Central memory CD8-positive, alpha-beta T cell (primary cell): Measurements from ENCODE around the gene METTL1.

Source experiments
- ATAC-seq: fragments of 150-1000 bp; cut with Tn5 transposase; replicated peaks from 2 replicates; pipeline ENCODE4 v1.10.0; 2022; ENCODE audit warnings: mild to moderate bottlenecking, moderate FRiP score, moderate number of reproducible peaks; ENCODE audit not compliant: poor library complexity, severe bottlenecking; ENCODE audit errors: extremely low read depth
- DNase-seq, 2 donors: peaks; one replicate each; pipeline ENCODE4 v3.0.0; 2021; ENCODE audit warnings: low spot score in 2 of 2
- H3K27ac Mint-ChIP-seq: one replicate; pipeline ENCODE4 v1.8.0; 2022; ENCODE audit warnings: low read depth, mild to moderate bottlenecking, moderate library complexity, mixed read lengths
- H3K27me3 Mint-ChIP-seq: one replicate; pipeline ENCODE4 v1.8.0; 2022; ENCODE audit warnings: mixed read lengths
- H3K36me3 Mint-ChIP-seq: one replicate; pipeline ENCODE4 v1.8.0; 2022; ENCODE audit warnings: mild to moderate bottlenecking, moderate library complexity, mixed read lengths; ENCODE audit not compliant: insufficient read depth
- H3K4me1 Mint-ChIP-seq: one replicate; pipeline ENCODE4 v1.8.0; 2022; ENCODE audit warnings: mixed read lengths
- H3K4me3 Mint-ChIP-seq: one replicate; pipeline ENCODE4 v1.8.0; 2022; ENCODE audit warnings: mild to moderate bottlenecking, moderate library complexity, mixed read lengths
- H3K9me3 Mint-ChIP-seq: one replicate; pipeline ENCODE4 v1.8.0; 2022; ENCODE audit warnings: mixed read lengths

The METTL1 gene

DNA sequence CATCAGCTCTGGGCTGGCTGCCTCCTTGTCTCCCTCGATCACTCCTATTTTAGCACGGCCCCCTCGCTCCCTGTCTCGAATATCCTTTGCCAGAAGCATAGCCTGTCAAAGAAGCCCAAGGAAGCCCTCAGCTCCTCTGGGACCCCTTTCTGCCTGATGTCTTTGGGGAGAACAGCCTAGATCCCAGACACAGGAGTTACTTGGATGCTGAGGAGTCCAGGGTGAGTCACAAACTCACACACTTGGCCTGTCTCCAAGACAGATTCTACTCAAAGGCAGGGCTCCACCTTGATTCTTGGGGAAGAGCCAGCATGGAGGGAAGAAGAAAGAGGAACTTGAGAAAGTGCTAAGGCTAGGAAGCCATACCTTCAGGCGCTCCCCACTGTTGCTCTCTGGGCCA lies 38.5 kb upstream of the METTL1 start:
- H3K36me3 Mint-ChIP-seq, result peaks cover 3% of the 10 kb centered on the region
- no peak overlapping the region for H3K27ac Mint-ChIP-seq
- no peaks in the 10 kb centered on the region for H3K27me3 Mint-ChIP-seq
- no peaks in the 10 kb centered on the region for H3K9me3 Mint-ChIP-seq
- ATAC-seq (no peak), DNase-seq (no peak)
- H3K4me3 Mint-ChIP-seq, result no peak overlapping the region
- H3K4me1 Mint-ChIP-seq, result no peaks in the 10 kb centered on the region

DNA sequence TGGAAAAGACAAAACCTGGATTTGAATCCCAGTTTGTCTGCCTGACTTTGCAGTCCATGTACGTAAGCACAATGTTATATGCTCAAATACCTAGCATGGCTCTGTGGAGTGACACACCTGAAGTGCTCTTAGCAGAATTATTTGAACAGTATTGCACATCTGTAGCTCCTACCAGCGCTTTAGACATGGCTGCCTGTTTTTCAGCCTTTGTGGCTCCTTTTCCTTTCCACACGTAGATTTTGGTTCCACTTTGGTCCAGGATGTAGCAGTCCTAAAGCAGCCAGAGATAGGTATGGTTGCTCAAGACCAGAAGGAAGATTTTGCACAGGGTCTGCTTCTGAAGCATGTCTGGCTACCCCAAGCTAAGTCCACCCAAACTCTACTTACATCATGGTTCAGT lies 37.5 kb upstream of the METTL1 start:
- no peak for ATAC-seq
- Mint-ChIP-seq H3K27me3 (no peaks in the 10 kb centered on the region), H3K9me3 (no peaks in the 10 kb centered on the region), H3K4me1 (no peaks in the 10 kb centered on the region), H3K36me3 (peaks cover 2% of the 10 kb centered on the region), H3K4me3 (no peak overlapping the region), H3K27ac (no peak overlapping the region)
- no peak for DNase-seq

DNA sequence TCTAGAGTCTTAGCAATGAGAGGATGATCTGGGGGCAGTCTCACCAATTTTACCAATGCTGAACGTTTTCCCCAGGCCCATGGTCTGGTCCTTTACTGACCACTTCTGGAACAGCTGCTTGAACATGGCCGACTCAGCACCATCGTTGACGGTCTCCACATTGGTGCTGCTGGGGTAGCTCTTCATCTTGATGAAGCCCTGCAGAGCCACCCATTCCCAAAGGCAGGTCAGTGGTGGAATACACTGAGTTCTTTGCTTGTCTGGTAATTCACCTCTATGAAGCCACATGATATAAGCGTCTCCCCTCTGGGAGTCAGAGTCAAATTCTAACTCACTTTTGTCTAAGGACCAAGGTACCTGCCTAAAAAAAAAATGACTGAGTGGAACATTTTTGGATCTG lies 36.4 kb upstream of the METTL1 start:
- Mint-ChIP-seq H3K4me3 (no peak overlapping the region), H3K4me1 (no peaks in the 10 kb centered on the region), H3K9me3 (no peaks in the 10 kb centered on the region), H3K36me3 (peaks cover 2% of the 10 kb centered on the region), H3K27ac (no peak overlapping the region), H3K27me3 (no peaks in the 10 kb centered on the region)
- ATAC-seq, result no peak
- no peak for DNase-seq

DNA sequence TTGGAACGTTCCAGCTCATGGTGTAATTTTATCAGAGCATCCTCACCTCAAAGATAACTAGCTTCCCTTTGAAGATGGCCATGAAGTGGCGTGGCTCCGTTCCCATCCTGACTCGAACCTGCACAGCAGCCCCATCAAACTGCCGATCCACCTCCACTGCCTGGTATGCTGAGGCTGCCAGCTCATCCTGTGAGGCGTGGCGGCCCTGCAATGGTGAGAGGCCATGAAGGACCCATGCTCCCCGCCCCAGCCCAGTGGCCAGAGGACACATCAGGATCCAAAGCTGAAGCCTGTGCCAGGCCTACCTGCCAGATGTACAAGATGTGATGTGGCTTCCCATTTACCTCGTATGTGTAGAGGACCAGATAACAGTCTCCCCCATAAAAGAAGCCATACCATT lies 35.4 kb upstream of the METTL1 start:
- Mint-ChIP-seq H3K4me1 (no peaks in the 10 kb centered on the region), H3K36me3 (peaks cover 6% of the 10 kb centered on the region), H3K9me3 (no peaks in the 10 kb centered on the region), H3K4me3 (no peak overlapping the region), H3K27me3 (no peaks in the 10 kb centered on the region), H3K27ac (no peak overlapping the region)
- no peak for ATAC-seq
- no peak for DNase-seq

DNA sequence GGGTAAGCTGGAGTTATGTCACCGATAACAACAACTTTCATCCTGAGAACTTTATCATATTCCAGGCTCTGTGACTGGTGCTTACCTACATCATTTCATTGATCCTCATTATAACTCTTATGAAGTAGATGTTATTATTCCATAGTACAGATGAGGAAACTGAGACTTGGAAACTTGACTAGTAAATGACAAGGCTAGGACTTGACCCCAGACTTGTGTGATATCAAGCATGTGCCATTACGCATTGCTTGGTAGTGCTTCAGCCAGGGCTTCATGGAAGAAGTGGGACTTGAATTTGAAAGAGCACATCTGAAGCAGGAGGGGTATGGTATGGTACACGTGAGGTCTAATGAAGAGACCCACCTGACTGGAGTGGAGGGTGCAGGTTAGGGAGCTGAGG lies 34.8 kb upstream of the METTL1 start:
- ATAC-seq (no peak), DNase-seq (no peak)
- Mint-ChIP-seq H3K27ac (no peak overlapping the region), H3K36me3 (peaks cover 6% of the 10 kb centered on the region), H3K27me3 (no peaks in the 10 kb centered on the region), H3K4me1 (no peaks in the 10 kb centered on the region), H3K9me3 (no peaks in the 10 kb centered on the region), H3K4me3 (no peak overlapping the region)

DNA sequence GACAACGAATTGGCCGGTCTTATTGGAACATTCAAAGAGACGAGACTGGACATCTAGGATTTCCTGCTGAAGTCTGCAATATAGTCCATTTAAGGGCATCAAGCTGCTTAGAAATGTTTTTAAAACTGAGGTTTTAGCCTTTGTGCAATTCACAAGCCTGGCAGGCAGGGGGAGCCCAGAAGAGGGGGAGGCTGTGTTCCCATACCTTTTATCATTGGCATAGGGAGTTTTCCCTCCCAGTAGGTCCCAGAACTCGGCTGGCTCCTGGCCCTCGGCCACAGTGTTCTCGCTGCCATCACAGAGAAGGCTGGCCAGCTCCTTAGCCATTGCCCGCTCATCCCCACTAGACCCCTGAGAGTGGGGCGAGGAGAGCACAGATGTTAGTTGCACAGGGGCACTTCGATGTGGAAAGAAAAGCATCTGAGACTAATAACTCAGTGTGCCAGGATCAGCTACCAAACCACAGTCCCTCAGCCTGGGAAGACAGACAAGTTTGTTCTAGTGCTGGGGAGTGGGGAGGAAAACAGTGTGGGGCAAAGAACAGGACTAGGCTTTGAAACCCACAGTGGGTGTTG lies 31.5 kb upstream of the METTL1 start:
- Mint-ChIP-seq H3K9me3 (no peaks in the 10 kb centered on the region), H3K4me3 (no peak overlapping the region)

DNA sequence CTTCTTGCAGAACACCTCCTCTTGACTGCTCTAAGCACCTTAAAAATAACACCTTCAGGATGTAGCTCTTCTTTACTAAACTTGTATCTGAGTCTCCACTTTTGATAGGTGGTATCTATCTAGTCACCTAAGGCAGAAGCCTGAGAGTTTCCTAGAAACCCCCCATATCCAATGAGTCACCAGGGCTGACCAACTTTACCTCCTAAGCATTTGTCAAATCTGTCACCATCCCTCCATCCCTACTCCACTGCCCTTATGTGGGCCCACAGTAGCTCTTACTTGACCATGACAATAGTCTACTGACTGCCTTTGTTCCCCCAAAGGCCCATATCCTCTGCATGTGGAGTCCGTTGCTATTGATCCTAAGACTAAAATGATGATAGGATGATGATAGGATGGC lies 30.7 kb upstream of the METTL1 start:
- Mint-ChIP-seq H3K4me1 (no peaks in the 10 kb centered on the region), H3K4me3 (no peak overlapping the region), H3K27me3 (no peaks in the 10 kb centered on the region), H3K9me3 (no peaks in the 10 kb centered on the region), H3K36me3 (peaks cover 7% of the 10 kb centered on the region), H3K27ac (no peak overlapping the region)
- ATAC-seq, result no peak
- no peak for DNase-seq

More for the DNA sequence above, 31.5 kb upstream of the METTL1 start:
- no peaks in the 10 kb centered on the region for H3K27me3 Mint-ChIP-seq
- DNase-seq, result no peak
- ATAC-seq, result no peak
- H3K36me3 Mint-ChIP-seq, result peaks cover 4% of the 10 kb centered on the region
- no peaks in the 10 kb centered on the region for H3K4me1 Mint-ChIP-seq
- H3K27ac Mint-ChIP-seq, result no peak overlapping the region

DNA sequence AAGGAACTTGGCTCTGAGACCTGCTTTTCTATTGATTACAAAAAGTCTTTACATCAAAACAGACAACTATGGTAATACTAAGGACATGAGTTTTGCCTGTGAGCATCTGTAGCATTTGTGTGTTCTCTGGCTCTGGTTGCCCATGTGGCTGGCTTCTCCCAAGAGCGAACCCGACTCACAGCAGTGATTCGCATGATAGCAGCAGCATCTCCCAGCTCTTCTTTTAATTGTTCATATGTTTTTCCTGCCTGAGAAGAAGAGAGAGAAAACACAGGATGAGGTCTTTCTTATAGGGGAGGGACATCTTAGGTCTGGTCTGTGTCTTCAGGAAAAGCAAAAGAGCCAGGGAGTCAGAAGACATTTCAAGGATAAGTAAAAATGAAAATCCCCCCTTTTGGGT lies 29.1 kb upstream of the METTL1 start:
- H3K4me3 Mint-ChIP-seq, result no peak overlapping the region
- H3K36me3 Mint-ChIP-seq, result peaks cover 17% of the 10 kb centered on the region
- H3K27me3 Mint-ChIP-seq, result no peaks in the 10 kb centered on the region
- no peak for ATAC-seq
- no peaks in the 10 kb centered on the region for H3K4me1 Mint-ChIP-seq
- no peak for DNase-seq
- no peaks in the 10 kb centered on the region for H3K9me3 Mint-ChIP-seq
- H3K27ac Mint-ChIP-seq, result no peak overlapping the region

DNA sequence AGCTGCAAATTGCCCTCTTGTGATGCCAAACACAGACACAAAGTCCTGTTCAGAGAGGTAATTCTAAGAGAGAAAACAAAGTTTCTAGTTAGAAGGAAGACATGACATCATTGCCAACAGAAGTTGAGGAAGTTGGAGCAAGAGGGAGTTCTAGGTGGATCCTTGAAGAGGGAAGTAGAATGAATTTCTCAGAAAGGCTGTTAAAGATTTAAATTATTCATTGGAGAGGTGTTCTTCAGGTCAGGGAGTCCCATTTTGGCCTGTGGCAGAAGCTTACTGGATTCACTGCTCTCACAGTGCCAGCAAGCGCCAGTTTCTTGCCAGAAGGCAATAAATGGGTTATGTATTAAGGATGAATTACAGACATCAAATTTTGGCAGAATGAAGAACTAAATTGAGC lies 26.0 kb upstream of the METTL1 start:
- no peak for ATAC-seq

DNA sequence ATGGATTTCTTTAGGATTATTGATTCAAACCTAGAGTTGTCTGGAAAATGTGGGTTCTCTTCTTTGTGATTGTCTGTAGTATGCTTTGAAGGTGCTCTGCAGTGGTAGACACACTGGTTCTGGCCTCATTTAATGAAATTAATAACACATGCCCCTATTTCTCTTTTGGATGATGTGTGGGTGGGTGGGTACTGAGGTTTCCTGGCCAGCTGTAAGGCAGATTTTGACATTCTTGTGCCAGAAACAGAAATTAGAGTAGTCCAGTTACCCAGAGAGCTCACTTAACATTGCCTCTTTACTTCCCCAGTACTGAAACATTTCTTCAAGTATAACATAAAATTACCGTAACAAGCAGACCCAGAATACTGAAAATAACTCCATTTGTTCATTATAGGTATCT lies 25.1 kb upstream of the METTL1 start:
- Mint-ChIP-seq H3K36me3 (peaks cover 37% of the 10 kb centered on the region), H3K27ac (peak overlapping the region; percentile 1), H3K4me3 (no peak overlapping the region), H3K9me3 (no peaks in the 10 kb centered on the region), H3K27me3 (no peaks in the 10 kb centered on the region), H3K4me1 (no peaks in the 10 kb centered on the region)
- no peak for ATAC-seq
- DNase-seq, result no peak

More for the DNA sequence above, 26.0 kb upstream of the METTL1 start:
- DNase-seq, result no peak
- Mint-ChIP-seq H3K4me1 (no peaks in the 10 kb centered on the region), H3K27ac (peak overlapping the region; percentile 1), H3K36me3 (peaks cover 31% of the 10 kb centered on the region), H3K4me3 (no peak overlapping the region), H3K9me3 (no peaks in the 10 kb centered on the region), H3K27me3 (no peaks in the 10 kb centered on the region)

DNA sequence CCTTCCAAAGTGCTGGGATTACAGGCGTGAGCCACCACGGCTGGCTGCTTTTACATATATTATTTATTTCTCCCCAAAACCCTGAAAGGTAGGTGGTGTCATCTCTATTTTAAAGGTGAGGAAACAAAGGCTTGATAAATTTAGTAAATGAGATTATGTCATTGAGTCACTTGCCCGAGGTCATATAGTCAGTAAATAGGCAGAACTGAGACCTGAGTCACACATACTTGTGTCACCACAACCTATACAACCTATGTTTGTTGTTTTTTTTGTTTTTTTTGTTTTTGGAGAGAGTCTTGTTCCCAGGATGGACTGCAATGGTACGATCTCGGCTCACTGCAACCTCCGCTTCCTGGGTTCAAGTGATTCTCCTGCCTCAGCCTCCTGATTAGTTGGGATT lies 23.4 kb upstream of the METTL1 start:
- H3K4me3 Mint-ChIP-seq, result no peak overlapping the region
- peaks cover 48% of the 10 kb centered on the region for H3K36me3 Mint-ChIP-seq
- DNase-seq (no peak), ATAC-seq (no peak)
- H3K27me3 Mint-ChIP-seq, result no peaks in the 10 kb centered on the region
- H3K4me1 Mint-ChIP-seq, result no peaks in the 10 kb centered on the region
- H3K27ac Mint-ChIP-seq, result no peak overlapping the region
- no peaks in the 10 kb centered on the region for H3K9me3 Mint-ChIP-seq

DNA sequence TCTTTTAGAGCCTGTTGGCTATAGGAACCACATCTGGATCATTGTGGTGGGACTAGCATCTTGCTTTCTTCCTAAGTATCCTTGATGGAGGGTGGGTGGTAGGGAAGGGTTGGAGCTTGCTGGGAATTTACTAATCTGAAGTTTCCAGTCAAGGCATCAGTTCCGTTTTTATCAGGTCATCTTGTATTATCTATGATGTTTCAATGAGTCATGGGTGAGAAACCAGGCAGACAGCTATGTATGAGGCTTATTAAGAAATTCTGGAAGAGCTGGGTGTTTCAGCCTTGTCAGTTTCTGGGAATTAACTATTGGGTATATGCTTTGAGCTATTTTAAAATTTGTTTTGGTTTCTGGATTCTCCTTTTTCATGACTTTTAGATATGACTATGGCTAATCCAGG lies 22.0 kb upstream of the METTL1 start:
- no peak for DNase-seq
- no peak overlapping the region for H3K27ac Mint-ChIP-seq

DNA sequence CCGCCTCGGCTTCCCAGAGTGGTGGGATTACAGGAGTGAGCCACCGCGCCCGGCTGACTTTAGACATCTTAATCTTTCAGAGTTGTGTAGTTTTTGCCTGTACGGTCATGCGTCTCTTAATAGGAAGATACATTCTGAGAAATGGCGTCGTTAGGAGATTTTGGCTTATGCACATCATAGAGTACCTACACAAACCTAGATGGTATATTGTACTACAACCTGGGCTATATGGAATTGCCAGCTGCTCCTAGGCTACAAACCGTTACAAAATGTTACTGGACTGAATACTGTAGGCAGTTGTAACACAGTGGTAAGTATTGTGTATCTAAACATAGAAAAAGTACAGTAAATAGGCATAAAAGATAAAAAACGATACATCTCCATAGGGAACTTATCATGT lies 12.0 kb upstream of the METTL1 start:
- Mint-ChIP-seq H3K4me3 (peak overlapping the region; percentile 96), H3K9me3 (no peaks in the 10 kb centered on the region), H3K4me1 (peaks cover 22% of the 10 kb centered on the region), H3K27me3 (no peaks in the 10 kb centered on the region), H3K27ac (no peak overlapping the region), H3K36me3 (peaks cover 36% of the 10 kb centered on the region)
- ATAC-seq, result no peak
- no peak for DNase-seq

More for the DNA sequence above, 22.0 kb upstream of the METTL1 start:
- peaks cover 58% of the 10 kb centered on the region for H3K36me3 Mint-ChIP-seq
- no peaks in the 10 kb centered on the region for H3K9me3 Mint-ChIP-seq
- no peaks in the 10 kb centered on the region for H3K4me1 Mint-ChIP-seq
- H3K4me3 Mint-ChIP-seq, result no peak overlapping the region
- ATAC-seq, result no peak
- no peaks in the 10 kb centered on the region for H3K27me3 Mint-ChIP-seq

DNA sequence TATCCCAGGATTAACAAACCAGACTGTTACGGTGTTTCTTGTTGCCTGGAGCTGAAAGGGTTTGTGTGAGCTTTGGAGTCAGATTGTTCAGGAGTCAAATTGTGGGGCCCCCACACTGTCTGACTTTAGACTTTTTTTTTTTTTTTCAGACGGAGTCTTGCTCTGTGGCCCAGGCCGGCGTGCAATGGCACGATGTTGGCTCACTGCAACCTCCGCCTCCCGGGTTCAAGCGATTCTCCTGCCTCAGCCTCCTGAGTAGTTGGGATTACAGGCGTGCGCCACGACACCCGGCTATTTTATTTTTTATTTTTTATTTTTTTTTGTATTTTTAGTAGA lies 11.5 kb upstream of the METTL1 start:
- Mint-ChIP-seq H3K4me3 (peak overlapping the region; percentile 96), H3K4me1 (peaks cover 22% of the 10 kb centered on the region), H3K9me3 (no peaks in the 10 kb centered on the region), H3K36me3 (peaks cover 32% of the 10 kb centered on the region), H3K27me3 (no peaks in the 10 kb centered on the region), H3K27ac (peak overlapping the region; percentile 97)
- DNase-seq, result no peak
- no peak for ATAC-seq
